ENCODE measurements around the gene QPCT.

QPCT gene

DNA sequence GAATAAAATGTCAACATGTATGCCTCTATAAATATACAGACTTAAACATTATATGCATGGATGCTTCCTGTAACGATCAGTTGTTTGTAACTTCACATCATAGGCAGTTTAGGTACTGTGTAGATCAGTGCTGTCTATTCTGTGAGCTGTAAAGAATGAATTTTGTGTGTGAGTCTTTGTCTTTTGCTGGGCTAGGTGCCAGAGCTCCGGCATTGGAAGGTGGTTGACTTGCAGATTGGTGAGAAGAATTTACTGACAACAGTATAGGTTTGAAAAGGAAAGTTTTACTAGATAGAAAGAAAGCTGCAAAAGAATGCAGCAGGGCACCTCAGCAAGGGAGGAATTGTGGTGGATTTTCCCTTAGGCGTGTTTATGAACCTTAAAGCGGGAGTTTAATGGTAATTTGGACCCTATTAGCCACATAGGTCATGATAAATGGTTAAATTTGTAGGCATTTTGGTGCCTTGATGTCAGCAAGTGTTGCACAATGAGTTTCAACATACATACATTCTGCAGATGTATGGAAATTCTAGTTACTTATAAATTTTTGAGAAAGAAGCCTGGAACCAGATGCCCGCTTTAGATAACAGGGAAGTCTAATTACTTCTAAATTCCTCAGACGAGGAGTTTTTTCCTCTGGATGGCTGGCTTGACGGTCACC, 6.7 kb upstream of the QPCT start:
- Histone ChIP-seq H3K9me3 (ENCODE audit: control insufficient read depth, low read length) (no peaks in the 10 kb centered on the region), H3K79me2 (no peaks in the 10 kb centered on the region), H3K36me3 (ENCODE audit: control insufficient read depth, insufficient read depth, low read length) (no peaks in the 10 kb centered on the region), H3K4me1 (no peaks in the 10 kb centered on the region), H3K27me3 (ENCODE audit: control insufficient read depth, insufficient read depth, low read length) (no peaks in the 10 kb centered on the region), H3K4me3 (ENCODE audit: low read depth, low read length) (no peak overlapping the region), H3K27ac (no peak overlapping the region), H2AFZ (no peak overlapping the region), H3K4me2 (ENCODE audit: low read length) (no peak overlapping the region), H3K9ac (no peak overlapping the region)
- no peak for TF ChIP-seq CTCF (IDR thresholded peaks at IDR 0.05)

DNA sequence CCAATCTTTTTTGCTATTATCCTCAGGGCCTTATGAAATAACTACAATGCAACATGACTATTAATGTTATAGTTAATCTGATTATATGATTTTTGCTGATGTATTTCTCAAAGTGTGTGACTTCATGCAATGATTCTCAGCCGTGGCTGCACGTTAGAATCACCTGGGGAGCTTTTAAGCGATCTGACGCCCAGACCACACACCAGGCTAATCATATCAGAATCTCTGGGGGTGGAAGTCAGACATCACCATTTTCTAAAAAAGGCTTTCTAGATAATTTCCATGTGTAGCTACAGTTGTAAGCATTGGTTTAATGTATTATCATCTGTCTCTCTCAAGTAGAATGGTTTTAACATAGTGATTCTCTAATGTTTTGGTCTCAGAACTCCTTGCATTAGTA, 5.5 kb upstream of the QPCT start:
- Histone ChIP-seq H3K9ac (no peak overlapping the region), H3K36me3 (ENCODE audit: control insufficient read depth, insufficient read depth, low read length) (no peaks in the 10 kb centered on the region), H3K27me3 (ENCODE audit: control insufficient read depth, insufficient read depth, low read length) (no peaks in the 10 kb centered on the region), H3K79me2 (no peaks in the 10 kb centered on the region), H3K4me2 (ENCODE audit: low read length) (no peak overlapping the region), H3K4me1 (no peaks in the 10 kb centered on the region), H3K27ac (no peak overlapping the region), H3K4me3 (ENCODE audit: low read depth, low read length) (no peak overlapping the region), H2AFZ (no peak overlapping the region), H3K9me3 (ENCODE audit: control insufficient read depth, low read length) (no peaks in the 10 kb centered on the region)
- no peak for TF ChIP-seq CTCF (IDR thresholded peaks at IDR 0.05)

DNA sequence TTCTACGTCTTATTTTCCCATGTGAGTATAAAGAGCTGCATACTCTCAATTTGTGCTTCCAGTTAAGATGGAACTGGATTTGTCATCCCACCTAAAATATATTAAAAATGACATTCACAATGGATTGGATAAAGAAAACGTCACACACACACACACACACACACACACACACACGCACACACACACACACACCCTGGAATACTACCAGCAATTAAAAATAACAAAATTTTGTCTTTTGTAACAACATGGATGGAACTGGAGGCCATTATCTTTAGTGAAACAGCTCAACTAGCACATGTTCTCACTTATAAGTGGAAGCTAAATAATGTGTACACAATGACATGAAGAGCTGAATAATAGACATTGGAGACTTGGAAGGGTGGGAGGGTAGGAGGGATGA, 3.8 kb upstream of the QPCT start:
- Histone ChIP-seq H3K4me1 (no peaks in the 10 kb centered on the region), H3K27me3 (ENCODE audit: control insufficient read depth, insufficient read depth, low read length) (no peaks in the 10 kb centered on the region), H3K27ac (no peak overlapping the region), H3K9ac (no peak overlapping the region), H3K36me3 (ENCODE audit: control insufficient read depth, insufficient read depth, low read length) (no peaks in the 10 kb centered on the region), H3K9me3 (ENCODE audit: control insufficient read depth, low read length) (no peaks in the 10 kb centered on the region), H3K4me3 (ENCODE audit: low read depth, low read length) (no peak overlapping the region), H2AFZ (no peak overlapping the region), H3K79me2 (no peaks in the 10 kb centered on the region), H3K4me2 (ENCODE audit: low read length) (no peak overlapping the region)
- TF ChIP-seq CTCF (IDR thresholded peaks at IDR 0.05) = no peak

- Histone ChIP-seq H3K27ac (no peak overlapping the region), H3K4me3 (ENCODE audit: low read depth, low read length) (no peak overlapping the region), H3K79me2 (no peaks in the 10 kb centered on the region), H2AFZ (no peak overlapping the region), H3K9ac (no peak overlapping the region), H3K27me3 (ENCODE audit: control insufficient read depth, insufficient read depth, low read length) (no peaks in the 10 kb centered on the region), H3K9me3 (ENCODE audit: control insufficient read depth, low read length) (no peaks in the 10 kb centered on the region), H3K36me3 (ENCODE audit: control insufficient read depth, insufficient read depth, low read length) (no peaks in the 10 kb centered on the region), H3K4me1 (no peaks in the 10 kb centered on the region), H3K4me2 (ENCODE audit: low read length) (no peak overlapping the region)
- TF ChIP-seq CTCF (IDR thresholded peaks at IDR 0.05) = no peak
Measured at GRCh38 chr2:37342591-37343220, 1.7 kb upstream of the QPCT start.
